HepG2 (cell line): ENCODE results near the gene CCT5. TPM values are rescaled to one million over a fixed set of nuclear protein-coding genes. Genes with fewer than 3 reads are reported as not detected.
A peak's percentile ranks its signal among the peaks of the same experiment; 100 is the strongest.

Experiments
- ATF1 ChIP-seq: IDR thresholded peaks from 2 replicates; pipeline ENCODE4 v1.6.1; 2016; ENCODE audit warnings: mild to moderate bottlenecking, control low read depth
- CCAR2 ChIP-seq: fragments of 200-400 bp; formaldehyde crosslinking; optimal IDR thresholded peaks from 2 replicates; pipeline ENCODE3; 2018; ENCODE audit warnings: low read depth, mild to moderate bottlenecking, low read length, moderate library complexity
- CEBPZ ChIP-seq: IDR thresholded peaks from 2 replicates; pipeline ENCODE4 v1.6.1; 2012; ENCODE audit warnings: low read length, improper control_type of control experiment
- GLI4 ChIP-seq: sonication (generic); formaldehyde crosslinking; IDR thresholded peaks from 2 replicates; pipeline ENCODE4 v1.5.1; 2020; ENCODE audit warnings: missing genetic modification reagents, mild to moderate bottlenecking, moderate library complexity, borderline replicate concordance
- GTF3A ChIP-seq: sonication (generic); formaldehyde crosslinking; conservative IDR thresholded peaks from 2 replicates; pipeline ENCODE4 v1.4.0; 2020; ENCODE audit warnings: mild to moderate bottlenecking, missing genetic modification reagents
- MAF1 ChIP-seq: sonication (generic); formaldehyde crosslinking; IDR thresholded peaks from 2 replicates; pipeline ENCODE4 v1.5.0; 2020; ENCODE audit warnings: missing genetic modification reagents, borderline replicate concordance
- NFKBIZ ChIP-seq: IDR thresholded peaks from 2 replicates; pipeline ENCODE4 v1.6.1; 2018; ENCODE audit warnings: missing genetic modification reagents, missing compliant biosample characterization
- NR0B2 ChIP-seq: sonication (generic); formaldehyde crosslinking; IDR thresholded peaks from 2 replicates; pipeline ENCODE4 v1.4.0; 2020; ENCODE audit warnings: mild to moderate bottlenecking, missing genetic modification reagents
- NR2F2 ChIP-seq: IDR thresholded peaks from 2 replicates; pipeline ENCODE4 v1.6.1; 2012; ENCODE audit warnings: low read depth, inconsistent platforms, borderline replicate concordance
- STAT5B ChIP-seq: sonication (generic); formaldehyde crosslinking; IDR thresholded peaks from 2 replicates; pipeline ENCODE4 v1.4.0; 2020; ENCODE audit warnings: missing genetic modification reagents
- ZFP1 ChIP-seq: IDR thresholded peaks from 2 replicates; pipeline ENCODE4 v1.6.1; 2016
- ZFP36 ChIP-seq: fragments of 150-350 bp; IDR thresholded peaks from 2 replicates; pipeline ENCODE4 v1.6.1; 2018; ENCODE audit warnings: borderline replicate concordance, low read length, low read depth; ENCODE audit not compliant: partially characterized antibody
- ZNF124 ChIP-seq: sonication (generic); formaldehyde crosslinking; IDR thresholded peaks from 2 replicates; pipeline ENCODE4 v1.4.0; 2020; ENCODE audit warnings: missing genetic modification reagents
- ZNF317 ChIP-seq: sonication (generic); formaldehyde crosslinking; IDR thresholded peaks from 2 replicates; pipeline ENCODE4 v1.5.0; 2020; ENCODE audit warnings: mild to moderate bottlenecking, missing genetic modification reagents
- ZNF891 ChIP-seq: sonication (generic); formaldehyde crosslinking; IDR thresholded peaks from 2 replicates; pipeline ENCODE4 v1.5.0; 2020; ENCODE audit warnings: mild to moderate bottlenecking, missing genetic modification reagents
- ZSCAN21 ChIP-seq: sonication (generic); formaldehyde crosslinking; IDR thresholded peaks from 2 replicates; pipeline ENCODE4 v1.8.0; 2022; ENCODE audit warnings: mild to moderate bottlenecking, missing genetic modification reagents, moderate library complexity, borderline replicate concordance
- polyA plus RNA-seq, 8 experiments: library from polyadenylated mRNA; depleted of rRNA in 3 of 8; stranded (reverse) in 7 of 8; unstranded in 1 of 8; fragments of >200 nt; fragmentation: Illumina TruSeq in 4 of 8; extraction: Trizol in 4 of 8; gene quantifications; 2 replicates each; pipeline versions ENCODE4 v1.2.1 to v1.2.3, GENCODE V29; 2011 to 2016; ENCODE audit warnings: low read depth in 4 of 8, missing spikeins in 1 of 8, mixed read lengths in 1 of 8; ENCODE audit not compliant: insufficient read depth in 1 of 8
- total RNA-seq, 5 experiments: library from RNA; depleted of rRNA; stranded (reverse); fragments of >200 nt; fragmentation: Illumina TruSeq; extraction: Trizol; gene quantifications; 2 replicates each; pipeline ENCODE4 v1.2.3, GENCODE V29; 2016; ENCODE audit warnings: low read depth in 1 of 5
- TF ChIP-seq, protein P1 (sequence below): sonication (generic); formaldehyde crosslinking; IDR thresholded peaks from 2 replicates; pipeline ENCODE4 v1.8.0; 2022; ENCODE audit warnings: mild to moderate bottlenecking, missing genetic modification reagents, borderline replicate concordance
- TF ChIP-seq, protein P2 (sequence below): sonication (generic); formaldehyde crosslinking; IDR thresholded peaks from 2 replicates; pipeline ENCODE4 v1.8.1; 2022; ENCODE audit warnings: low read depth, mild to moderate bottlenecking, missing genetic modification reagents
- TF ChIP-seq, protein P3 (sequence below): sonication (generic); formaldehyde crosslinking; IDR thresholded peaks from 2 replicates; pipeline ENCODE4 v1.5.0; 2020; ENCODE audit warnings: missing genetic modification reagents

Gene CCT5
- total and polyA plus RNA-seq, 2 of the 13 experiments (the other 11 are each of a cell fraction or from before 2014, with no cell fraction given) = 319 to 708 TPM

DNA sequence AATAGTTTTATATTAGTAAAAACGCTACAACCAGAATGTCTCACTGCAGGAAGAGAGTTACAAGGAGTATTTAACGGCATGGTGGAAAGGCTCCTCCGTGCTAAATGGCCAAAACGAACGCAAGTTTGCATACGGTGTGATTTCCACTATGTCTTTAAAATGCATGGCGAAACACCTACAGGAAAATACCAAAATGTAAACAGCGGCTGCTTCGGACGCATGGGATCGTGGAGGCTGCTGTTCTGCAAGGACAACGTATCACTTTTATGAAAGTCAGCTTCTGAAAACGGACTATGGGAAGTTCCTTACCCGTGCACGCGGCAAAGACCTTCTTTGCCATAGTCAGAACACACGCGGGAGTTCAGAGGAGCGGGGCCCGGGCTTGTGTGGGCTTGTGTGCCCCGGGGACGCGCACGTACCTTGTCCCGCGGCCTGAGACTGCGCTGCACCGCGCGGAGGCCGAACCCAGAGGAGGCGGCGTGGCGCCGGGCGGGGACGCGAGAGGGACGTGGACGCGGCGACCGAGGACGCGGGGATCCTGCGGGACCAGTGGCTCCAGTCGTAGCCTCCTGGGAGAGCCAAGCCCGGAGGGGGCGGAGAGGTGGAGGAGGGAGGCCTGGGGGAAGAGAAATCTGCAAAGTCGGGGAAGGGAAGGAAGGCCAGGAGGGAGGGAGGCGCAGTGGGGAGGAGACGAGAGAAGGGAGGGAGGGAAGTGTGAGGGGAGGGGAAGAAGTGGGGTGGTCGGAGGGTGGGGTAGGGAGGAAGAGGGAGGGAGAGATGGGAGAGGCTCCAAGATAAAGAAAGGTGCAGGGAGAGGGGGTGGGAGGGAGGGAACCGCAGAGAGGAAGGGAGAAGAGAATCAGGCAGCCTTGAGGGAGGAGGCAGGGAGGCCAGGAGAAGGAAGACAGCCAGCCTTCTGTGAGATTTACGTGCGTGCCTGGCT is 57.4 kb downstream of the CCT5 start, which contains the start of gene CMBL (continued):
- TF ChIP-seq, protein P1, sequence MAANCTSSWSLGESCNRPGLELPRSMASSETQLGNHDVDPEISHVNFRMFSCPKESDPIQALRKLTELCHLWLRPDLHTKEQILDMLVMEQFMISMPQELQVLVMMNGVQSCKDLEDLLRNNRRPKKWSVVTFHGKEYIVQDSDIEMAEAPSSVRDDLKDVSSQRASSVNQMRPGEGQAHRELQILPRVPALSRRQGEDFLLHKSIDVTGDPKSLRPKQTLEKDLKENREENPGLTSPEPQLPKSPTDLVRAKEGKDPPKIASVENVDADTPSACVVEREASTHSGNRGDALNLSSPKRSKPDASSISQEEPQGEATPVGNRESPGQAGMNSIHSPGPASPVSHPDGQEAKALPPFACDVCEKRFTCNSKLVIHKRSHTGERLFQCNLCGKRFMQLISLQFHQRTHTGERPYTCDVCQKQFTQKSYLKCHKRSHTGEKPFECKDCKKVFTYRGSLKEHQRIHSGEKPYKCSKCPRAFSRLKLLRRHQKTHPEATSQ (CRISPR knock-in tag) = no peak
- TF ChIP-seq CCAR2 (no peak), NR0B2 (CRISPR knock-in tag) (no peak), NR2F2 (no peak), STAT5B (CRISPR knock-in tag) (no peak; the same call in 1 of the 2 replicates), GLI4 (CRISPR knock-in tag) (no peak), MAF1 (CRISPR knock-in tag) (no peak), ZNF124 (CRISPR knock-in tag) (0 out of 2 replicates have a peak, but pooled peaks have one; percentile 51), NFKBIZ (CRISPR knock-in tag) (no peak; the same call in 1 of the 2 replicates), ZSCAN21 (CRISPR knock-in tag) (no peak; the same call in 1 of the 2 replicates), CEBPZ (no peak), ZFP1 (CRISPR knock-in tag) (no peak), ZNF317 (CRISPR knock-in tag) (no peak), ZNF891 (CRISPR knock-in tag) (no peak), ATF1 (CRISPR knock-in tag) (no peak), ZFP36 (no peak), GTF3A (no peak)
- TF ChIP-seq, protein P2, sequence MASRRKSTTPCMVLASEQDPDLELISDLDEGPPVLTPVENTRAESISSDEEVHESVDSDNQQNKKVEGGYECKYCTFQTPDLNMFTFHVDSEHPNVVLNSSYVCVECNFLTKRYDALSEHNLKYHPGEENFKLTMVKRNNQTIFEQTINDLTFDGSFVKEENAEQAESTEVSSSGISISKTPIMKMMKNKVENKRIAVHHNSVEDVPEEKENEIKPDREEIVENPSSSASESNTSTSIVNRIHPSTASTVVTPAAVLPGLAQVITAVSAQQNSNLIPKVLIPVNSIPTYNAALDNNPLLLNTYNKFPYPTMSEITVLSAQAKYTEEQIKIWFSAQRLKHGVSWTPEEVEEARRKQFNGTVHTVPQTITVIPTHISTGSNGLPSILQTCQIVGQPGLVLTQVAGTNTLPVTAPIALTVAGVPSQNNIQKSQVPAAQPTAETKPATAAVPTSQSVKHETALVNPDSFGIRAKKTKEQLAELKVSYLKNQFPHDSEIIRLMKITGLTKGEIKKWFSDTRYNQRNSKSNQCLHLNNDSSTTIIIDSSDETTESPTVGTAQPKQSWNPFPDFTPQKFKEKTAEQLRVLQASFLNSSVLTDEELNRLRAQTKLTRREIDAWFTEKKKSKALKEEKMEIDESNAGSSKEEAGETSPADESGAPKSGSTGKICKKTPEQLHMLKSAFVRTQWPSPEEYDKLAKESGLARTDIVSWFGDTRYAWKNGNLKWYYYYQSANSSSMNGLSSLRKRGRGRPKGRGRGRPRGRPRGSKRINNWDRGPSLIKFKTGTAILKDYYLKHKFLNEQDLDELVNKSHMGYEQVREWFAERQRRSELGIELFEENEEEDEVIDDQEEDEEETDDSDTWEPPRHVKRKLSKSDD (CRISPR knock-in tag) = no peak
- TF ChIP-seq, protein P3, sequence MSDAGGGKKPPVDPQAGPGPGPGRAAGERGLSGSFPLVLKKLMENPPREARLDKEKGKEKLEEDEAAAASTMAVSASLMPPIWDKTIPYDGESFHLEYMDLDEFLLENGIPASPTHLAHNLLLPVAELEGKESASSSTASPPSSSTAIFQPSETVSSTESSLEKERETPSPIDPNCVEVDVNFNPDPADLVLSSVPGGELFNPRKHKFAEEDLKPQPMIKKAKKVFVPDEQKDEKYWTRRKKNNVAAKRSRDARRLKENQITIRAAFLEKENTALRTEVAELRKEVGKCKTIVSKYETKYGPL (CRISPR knock-in tag) = no peak
